CD4-positive, alpha-beta T cell (primary cell): ENCODE measurements around the gene CAMTA1. TPM values are rescaled to one million over a fixed set of nuclear protein-coding genes. Genes with fewer than 3 reads are reported as not detected.

Source experiments
- ATAC-seq: fragments of 200-7000 bp; cut with Tn5 transposase; one replicate; pipeline ENCODE4 v1.10.0; 2022; ENCODE audit warnings: mild to moderate bottlenecking; ENCODE audit not compliant: poor library complexity
- CTCF ChIA-PET: fragments of 350-600 bp; sonication (Branson Sonifier 250); formaldehyde crosslinking; loops from one replicate; lab custom pipeline; 2021; ENCODE audit warnings: antibody characterized with exemption, inconsistent platforms; lab: Charles Lee
- POLR2A ChIA-PET: fragments of 350-600 bp; sonication (Branson Sonifier 250); formaldehyde crosslinking; loops from one replicate; lab custom pipeline; 2021; ENCODE audit warnings: antibody characterized with exemption, inconsistent platforms; lab: Charles Lee
- DNase-seq, 14 experiments: peaks; one replicate each; pipeline ENCODE4 v3.0.0-alpha.2; 2013 to 2020; ENCODE audit warnings: mixed read lengths in 2 of 14
- H3K27ac ChIP-seq, 2 donors: one replicate each; pipeline versions ENCODE4 v1.5.1 to v1.7.0; 2013; ENCODE audit warnings: low read length in 2 of 2, low read depth in 1 of 2, mild to moderate bottlenecking in 1 of 2
- H3K27me3 ChIP-seq, 2 experiments: 1 replicate in 1 of 2; 2 replicates in 1 of 2; pipeline versions ENCODE4 v1.6.1 to v1.7.0; 2013; ENCODE audit warnings: low read length in 2 of 2, control low read depth in 1 of 2, mild to moderate bottlenecking in 1 of 2, moderate library complexity in 1 of 2; ENCODE audit not compliant: insufficient read depth in 2 of 2, control insufficient read depth in 1 of 2
- H3K36me3 ChIP-seq: one replicate; pipeline ENCODE4 v1.6.1; 2013; ENCODE audit warnings: low read length, control low read depth; ENCODE audit not compliant: insufficient read depth
- H3K4me1 ChIP-seq: one replicate; pipeline ENCODE4 v1.6.1; 2013; ENCODE audit warnings: low read length, control low read depth; ENCODE audit not compliant: insufficient read depth
- H3K4me3 ChIP-seq: one replicate; pipeline ENCODE4 v1.5.1; 2013; ENCODE audit warnings: mild to moderate bottlenecking, low read length, moderate library complexity
- H3K9me3 ChIP-seq, 2 experiments: 1 replicate in 1 of 2; 2 replicates in 1 of 2; pipeline versions ENCODE4 v1.6.1 to v1.7.0; 2013; ENCODE audit warnings: low read length in 2 of 2, mild to moderate bottlenecking in 2 of 2, control low read depth in 1 of 2, moderate library complexity in 1 of 2; ENCODE audit not compliant: control insufficient read depth in 1 of 2, insufficient read depth in 1 of 2
- H3K27ac Mint-ChIP-seq: one replicate; pipeline ENCODE4 v1.8.0; 2020; ENCODE audit warnings: mixed read lengths
- H3K27me3 Mint-ChIP-seq: one replicate; pipeline ENCODE4 v1.8.0; 2021; ENCODE audit warnings: mixed read lengths
- H3K36me3 Mint-ChIP-seq: one replicate; pipeline ENCODE4 v1.8.0; 2021; ENCODE audit warnings: low read depth, mixed read lengths
- H3K4me1 Mint-ChIP-seq: one replicate; pipeline ENCODE4 v1.8.0; 2021; ENCODE audit warnings: low read depth, mixed read lengths
- H3K4me3 Mint-ChIP-seq: one replicate; pipeline ENCODE4 v1.8.0; 2020; ENCODE audit warnings: mild to moderate bottlenecking, mixed read lengths
- H3K9me3 Mint-ChIP-seq: one replicate; pipeline ENCODE4 v1.8.0; 2020; ENCODE audit warnings: mixed read lengths
- CTCF ChIP-seq: fragments of 200-600 bp; IDR thresholded peaks from one replicate; pipeline ENCODE4 v1.8.0; 2022; ENCODE audit warnings: antibody characterized with exemption, mild to moderate bottlenecking
- intact Hi-C, 2 experiments: fragments of 100-400 bp; cut with DNase I in 1 of 2; cut with micrococcal nuclease in 1 of 2; formaldehyde crosslinking; loops; one replicate each; pipeline versions ENCODE4 v1.15.1 to v1.9.0; 2023 to 2025; cut with DNase I, micrococcal nuclease
- total RNA-seq, 174 experiments: library from RNA in 2 of 174; stranded (reverse) in 2 of 174; gene quantifications; one replicate each; pipeline ENCODE4 v1.2.3 and lab custom pipeline; 2021 to 2026

CAMTA1 gene
- total RNA-seq, 2 experiments from 2014 or later: 38.6 to 39.3 TPM

DNA sequence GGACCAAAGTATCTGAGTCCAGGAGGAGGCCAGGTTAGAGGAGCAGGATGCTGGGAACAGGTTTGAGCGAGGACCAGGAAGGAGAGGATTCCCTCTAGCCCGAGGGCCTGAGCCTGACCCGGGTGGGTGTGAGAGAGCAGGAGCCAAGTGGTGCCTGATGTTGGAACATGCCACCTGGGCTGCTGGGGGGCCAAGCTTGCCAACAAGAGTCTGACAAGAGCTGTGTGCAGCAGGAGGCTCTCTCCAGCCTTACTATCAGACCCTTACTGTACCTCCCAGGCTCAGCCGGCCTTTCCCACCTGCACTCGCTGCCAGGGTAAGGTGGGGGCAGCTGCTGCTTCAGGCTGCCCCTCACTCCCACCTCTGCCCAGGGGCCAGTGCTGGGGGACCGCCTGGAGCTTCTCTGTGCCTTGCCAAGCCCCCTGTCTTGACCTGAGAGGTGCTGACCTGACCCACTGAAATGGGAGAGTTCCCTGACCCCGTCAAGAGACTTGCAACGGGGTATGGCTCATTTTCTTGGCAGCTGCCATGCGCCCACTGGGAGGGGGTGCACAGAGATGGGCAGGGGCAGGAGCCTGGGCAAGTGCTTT, 826.3 kb downstream of the CAMTA1 start:
- Mint-ChIP-seq H3K27ac (no peak overlapping the region), H3K36me3 (no peaks in the 10 kb centered on the region), H3K27me3 (peaks cover 22% of the 10 kb centered on the region), H3K4me3 (no peak overlapping the region), H3K4me1 (no peaks in the 10 kb centered on the region), H3K9me3 (no peaks in the 10 kb centered on the region)
- CTCF ChIA-PET: no interaction called here
- DNase-seq (no peak), ATAC-seq (no peak)
- H3K4me1 ChIP-seq: no peaks in the 10 kb centered on the region
- H3K27ac ChIP-seq: no peak overlapping the region
- TF ChIP-seq CTCF: no peak
- no peaks in the 10 kb centered on the region for H3K36me3 ChIP-seq
- peaks cover 0 to 5% of the 10 kb centered on the region in 2 experiments for H3K27me3 ChIP-seq
- no peak overlapping the region for H3K4me3 ChIP-seq
- H3K9me3 ChIP-seq: peaks cover 0 to 10% of the 10 kb centered on the region in 2 experiments
- intact Hi-C loops: no loop called here
- POLR2A ChIA-PET: no interaction called here

DNA sequence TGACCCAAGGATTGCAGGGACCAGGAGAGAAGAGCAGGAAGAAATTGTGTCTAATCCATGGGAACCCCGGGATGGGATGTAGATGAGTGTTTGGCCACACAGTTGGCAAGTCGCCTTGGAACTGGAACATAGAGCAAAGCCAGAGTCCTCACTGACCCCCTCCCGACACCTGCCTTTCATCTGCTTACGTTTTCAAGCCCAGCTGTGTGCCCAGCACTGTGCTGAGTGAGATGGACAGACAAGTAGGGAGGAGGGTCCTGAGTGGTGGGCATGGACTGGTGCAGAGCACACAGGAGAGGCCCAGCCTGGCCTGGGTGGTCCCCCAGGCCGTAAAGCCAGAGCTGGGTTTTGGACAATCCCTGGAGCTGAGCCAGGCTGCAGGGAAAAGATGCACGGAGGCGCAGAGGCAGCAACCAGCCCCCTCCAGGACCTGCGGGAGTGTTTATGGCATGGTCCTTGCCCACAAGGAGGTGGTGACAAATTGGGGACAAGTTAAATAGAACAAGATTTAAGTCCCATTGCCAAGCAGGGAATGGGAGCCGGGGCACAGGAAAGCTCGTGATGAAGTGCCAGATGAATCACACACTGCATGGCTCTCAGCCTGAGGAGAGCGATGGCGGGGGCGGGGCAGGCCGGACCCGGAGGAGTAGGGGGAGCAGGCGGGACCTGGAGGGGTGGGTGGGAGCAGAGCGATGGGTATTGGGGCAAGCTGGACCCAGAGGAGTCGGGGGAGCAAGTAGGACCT, 828.0 kb downstream of the CAMTA1 start:
- no peak overlapping the region for H3K4me3 Mint-ChIP-seq
- POLR2A ChIA-PET: no interaction called here
- Histone ChIP-seq H3K9me3 (peaks cover 0 to 11% of the 10 kb centered on the region in 2 experiments), H3K27ac (no peak overlapping the region), H3K27me3 (peaks cover 0 to 2% of the 10 kb centered on the region in 2 experiments), H3K36me3 (no peaks in the 10 kb centered on the region), H3K4me3 (no peak overlapping the region), H3K4me1 (no peaks in the 10 kb centered on the region)
- H3K4me1 Mint-ChIP-seq: no peaks in the 10 kb centered on the region
- no peaks in the 10 kb centered on the region for H3K9me3 Mint-ChIP-seq
- TF ChIP-seq CTCF: no peak
- intact Hi-C loops: no loop called here
- H3K27ac Mint-ChIP-seq: no peak overlapping the region
- ATAC-seq: no peak
- H3K27me3 Mint-ChIP-seq: peaks cover 22% of the 10 kb centered on the region
- no peak for DNase-seq
- no peaks in the 10 kb centered on the region for H3K36me3 Mint-ChIP-seq
- CTCF ChIA-PET: no interaction called here

- no peaks in the 10 kb centered on the region for H3K36me3 ChIP-seq
- no peak overlapping the region for H3K27ac Mint-ChIP-seq
- H3K27me3 Mint-ChIP-seq: peaks cover 22% of the 10 kb centered on the region
- no peaks in the 10 kb centered on the region for H3K4me1 Mint-ChIP-seq
- H3K9me3 Mint-ChIP-seq: no peaks in the 10 kb centered on the region
- POLR2A ChIA-PET: no interaction called here
- no peak for ATAC-seq
- H3K4me3 Mint-ChIP-seq: no peak overlapping the region
- no peaks in the 10 kb centered on the region for H3K36me3 Mint-ChIP-seq
- no peak overlapping the region for H3K27ac ChIP-seq
- no peak overlapping the region for H3K4me3 ChIP-seq
- no peak for DNase-seq
- intact Hi-C loops: no loop called here
- H3K27me3 ChIP-seq: no peaks in the 10 kb centered on the region
- CTCF ChIA-PET: no interaction called here
- no peak for TF ChIP-seq CTCF
- H3K4me1 ChIP-seq: no peaks in the 10 kb centered on the region
- peaks cover 0 to 11% of the 10 kb centered on the region in 2 experiments for H3K9me3 ChIP-seq
These were observed 828.6 kb downstream of the CAMTA1 start for GRCh38 chr1:7613851-7614205.
